Measurements from ENCODE around the gene FSIP1.
"Not testable (repeated sequence)": the region's sequence is repeated elsewhere in the genome, so short reads cannot be mapped to it uniquely, and the experiment has no call there.

- TF ChIP-seq CTCF, POLR2A (IDR thresholded peaks at IDR 0.05): not testable (repeated sequence)
Observed at GRCh38 chr15:39812651-39813050, 30.0 kb upstream of the FSIP1 start.

All from upper lobe of left lung (tissue), 4 donors.